GM12878 (cell line): ENCODE data around the gene MYLK4.

Experiments
- MYC ChIP-seq: IDR thresholded peaks from 2 replicates; pipeline ENCODE4 v1.6.1; 2011; ENCODE audit warnings: mild to moderate bottlenecking, low read length, moderate library complexity, inconsistent platforms; ENCODE audit not compliant: insufficient read depth, insufficient replicate concordance, insufficient read length, severe bottlenecking
- RFX5 ChIP-seq: IDR thresholded peaks from 2 replicates; pipeline ENCODE4 v1.6.1; 2011; ENCODE audit warnings: low read depth, low read length, improper control_type of control experiment

DNA sequence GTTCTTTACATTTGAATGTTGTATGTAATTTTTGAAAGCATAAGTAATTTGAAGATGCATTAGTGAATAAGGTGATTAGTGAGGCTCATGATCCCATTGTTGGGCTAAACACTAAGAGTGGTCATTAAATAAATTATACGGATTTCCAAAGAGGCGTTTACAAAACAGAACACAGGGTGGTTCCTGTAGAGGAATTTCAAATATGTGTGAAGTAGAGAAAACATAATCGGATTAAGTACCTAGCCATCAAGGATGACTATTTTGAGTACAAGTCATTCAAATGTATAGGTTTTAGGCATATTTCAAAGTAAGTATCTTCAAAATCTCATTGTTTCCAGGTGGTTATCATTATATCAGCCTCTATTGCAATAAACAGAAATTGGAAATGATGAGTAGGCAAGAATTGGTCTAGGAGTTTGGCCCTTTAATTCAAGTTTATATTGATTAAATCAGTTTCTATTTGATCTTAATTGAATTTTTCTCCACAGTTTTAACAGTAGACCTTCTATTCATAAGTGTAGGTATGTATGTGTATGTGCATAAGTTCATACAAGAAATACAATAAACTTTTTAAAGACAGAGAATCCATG, 94.8 kb downstream of the MYLK4 start:
- TF ChIP-seq RFX5 (no peak), MYC (no peak)
